ENCODE results near the gene CNKSR3. TPM values are rescaled to one million over a fixed set of nuclear protein-coding genes. Genes with fewer than 3 reads are reported as not detected.

CNKSR3 gene
- total RNA-seq, 1 donor from 2014 or later: 12.1 TPM

DNA sequence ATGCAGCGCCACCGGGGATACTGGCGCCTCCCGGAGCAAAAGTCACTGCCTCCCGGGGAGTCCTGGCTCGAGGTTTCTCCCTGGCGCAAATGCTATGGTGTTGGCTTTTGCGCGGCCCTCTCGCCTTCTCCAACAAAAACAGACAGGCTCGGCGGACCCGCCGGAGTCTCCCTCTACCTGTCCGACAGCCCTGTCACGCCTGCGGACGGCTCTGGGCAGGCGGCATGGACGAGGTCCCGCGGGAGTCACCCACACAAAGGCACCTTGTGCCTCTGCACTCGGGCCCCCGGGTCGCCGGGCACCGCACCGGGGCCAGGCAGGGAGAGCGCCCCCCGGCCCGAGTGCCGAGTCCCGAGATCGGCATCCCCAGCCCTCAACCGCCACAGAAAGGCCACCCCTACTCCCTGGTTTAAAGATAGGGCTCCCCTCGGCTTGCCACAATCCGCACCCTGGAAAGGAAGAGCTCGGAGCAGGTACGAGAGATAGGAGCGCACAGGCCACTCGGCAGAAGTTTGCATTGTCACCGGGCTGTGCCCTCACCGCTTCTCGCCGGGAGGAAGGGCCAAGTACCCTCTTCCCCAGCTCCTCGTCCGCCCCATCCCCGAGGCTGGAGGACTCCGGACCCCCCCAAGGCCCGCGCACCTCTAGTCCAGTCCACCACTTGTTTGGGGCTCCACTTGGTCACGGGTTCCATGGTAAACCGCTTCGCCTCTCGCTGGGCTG, 903 bp downstream of the CNKSR3 start:
- DNase-seq (ENCODE audit: low read depth): no peak
- TF ChIP-seq, protein P1, sequence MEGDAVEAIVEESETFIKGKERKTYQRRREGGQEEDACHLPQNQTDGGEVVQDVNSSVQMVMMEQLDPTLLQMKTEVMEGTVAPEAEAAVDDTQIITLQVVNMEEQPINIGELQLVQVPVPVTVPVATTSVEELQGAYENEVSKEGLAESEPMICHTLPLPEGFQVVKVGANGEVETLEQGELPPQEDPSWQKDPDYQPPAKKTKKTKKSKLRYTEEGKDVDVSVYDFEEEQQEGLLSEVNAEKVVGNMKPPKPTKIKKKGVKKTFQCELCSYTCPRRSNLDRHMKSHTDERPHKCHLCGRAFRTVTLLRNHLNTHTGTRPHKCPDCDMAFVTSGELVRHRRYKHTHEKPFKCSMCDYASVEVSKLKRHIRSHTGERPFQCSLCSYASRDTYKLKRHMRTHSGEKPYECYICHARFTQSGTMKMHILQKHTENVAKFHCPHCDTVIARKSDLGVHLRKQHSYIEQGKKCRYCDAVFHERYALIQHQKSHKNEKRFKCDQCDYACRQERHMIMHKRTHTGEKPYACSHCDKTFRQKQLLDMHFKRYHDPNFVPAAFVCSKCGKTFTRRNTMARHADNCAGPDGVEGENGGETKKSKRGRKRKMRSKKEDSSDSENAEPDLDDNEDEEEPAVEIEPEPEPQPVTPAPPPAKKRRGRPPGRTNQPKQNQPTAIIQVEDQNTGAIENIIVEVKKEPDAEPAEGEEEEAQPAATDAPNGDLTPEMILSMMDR (IDR thresholded peaks at IDR 0.05; ENCODE audit: insufficient read depth, low read length, poor library complexity, severe bottlenecking): no peak
- Histone ChIP-seq H3K27me3 (ENCODE audit: control insufficient read depth, insufficient read depth, low read length) (no peaks in the 10 kb centered on the region), H3K36me3 (ENCODE audit: control insufficient read depth, insufficient read depth, low read length) (no peaks in the 10 kb centered on the region), H3K4me3 (ENCODE audit: low read depth, low read length) (peak overlapping the region; percentile 70)

DNA sequence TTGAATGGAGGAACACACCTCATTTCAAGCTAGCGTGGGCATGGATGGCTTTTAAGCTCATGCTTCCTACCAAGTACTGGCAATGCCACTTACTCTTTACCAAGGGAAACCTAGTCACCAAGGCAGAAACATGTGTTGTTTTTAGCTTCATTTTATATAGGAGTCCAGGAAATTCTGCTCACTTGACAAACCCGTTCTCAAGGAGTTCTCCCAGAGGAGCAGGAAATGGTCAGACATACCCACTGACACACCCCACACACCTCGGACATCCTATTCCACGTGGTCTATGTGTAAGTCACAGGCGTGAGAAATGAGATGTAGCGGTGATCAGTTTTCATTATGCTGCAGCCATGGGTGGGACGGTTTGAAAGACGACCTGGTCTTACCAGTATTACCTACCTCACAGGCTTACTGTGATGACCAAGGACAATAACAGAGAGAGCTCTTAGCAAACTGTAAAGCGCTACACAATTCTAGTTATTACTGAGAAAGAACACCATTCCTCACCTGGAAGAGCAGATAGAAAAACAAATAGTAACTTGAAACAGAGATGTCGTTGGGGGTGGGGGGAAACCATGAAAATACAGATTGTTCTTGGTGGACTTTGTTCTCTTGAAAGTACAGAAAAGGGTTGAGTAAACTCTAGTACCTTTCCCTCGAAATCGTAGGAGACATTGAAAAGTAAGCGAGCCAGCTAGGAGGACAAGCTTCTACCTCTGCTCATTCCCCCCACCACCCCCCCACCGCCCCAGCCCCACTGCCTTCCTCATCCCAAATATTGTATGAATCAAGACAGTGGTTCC, 1.7 kb downstream of the CNKSR3 start:
- peak overlapping the region; percentile 70 for H3K4me3 ChIP-seq (ENCODE audit: low read depth, low read length)
- TF ChIP-seq, protein P1 (IDR thresholded peaks at IDR 0.05; ENCODE audit: insufficient read depth, low read length, poor library complexity, severe bottlenecking): no peak
- no peaks in the 10 kb centered on the region for H3K27me3 ChIP-seq (ENCODE audit: control insufficient read depth, insufficient read depth, low read length)
- DNase-seq (ENCODE audit: low read depth): no peak
- H3K36me3 ChIP-seq (ENCODE audit: control insufficient read depth, insufficient read depth, low read length): no peaks in the 10 kb centered on the region

DNA sequence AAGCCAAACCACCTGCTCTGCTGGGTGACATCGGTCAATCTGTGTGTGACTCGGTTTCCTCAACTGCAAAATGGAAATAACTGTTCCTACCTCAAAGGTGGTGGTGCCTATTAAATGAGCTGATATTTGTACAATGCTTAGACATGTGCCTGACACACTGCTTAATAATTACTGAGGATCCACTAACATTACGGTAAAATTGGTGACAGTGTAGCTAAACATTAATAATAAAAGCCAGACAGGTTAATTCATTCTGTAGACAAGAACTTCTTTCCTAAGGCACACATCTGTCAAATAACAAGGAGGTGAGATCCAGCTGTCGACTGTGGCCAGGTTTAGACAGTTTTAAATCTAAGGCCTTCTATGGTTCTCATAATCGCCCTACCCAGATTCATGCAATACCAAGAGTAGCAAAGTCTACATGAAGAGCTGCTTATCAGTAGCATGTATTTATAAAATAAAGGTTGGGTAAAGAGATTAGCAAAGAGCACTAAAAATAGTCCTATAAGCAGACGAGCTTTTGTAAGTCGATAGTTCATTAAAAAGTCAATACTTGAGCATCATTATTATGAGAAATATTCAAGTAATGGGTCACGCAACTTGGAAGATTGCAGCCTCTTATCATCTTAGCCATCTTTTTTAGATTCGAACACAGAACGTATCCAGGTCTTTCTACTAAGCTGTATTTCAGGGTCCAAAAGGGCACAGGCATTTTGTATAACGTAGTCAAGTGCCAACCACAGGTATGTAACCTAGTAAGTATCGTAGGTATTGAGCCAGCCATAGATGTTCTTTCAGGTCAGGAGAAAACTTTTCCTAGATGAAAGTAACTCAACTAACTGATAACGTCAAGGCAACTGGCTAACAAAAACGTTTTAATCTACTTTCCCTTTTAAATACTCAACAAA, 3.2 kb downstream of the CNKSR3 start:
- Histone ChIP-seq H3K4me3 (ENCODE audit: low read depth, low read length) (peak overlapping the region; percentile 70), H3K36me3 (ENCODE audit: control insufficient read depth, insufficient read depth, low read length) (no peaks in the 10 kb centered on the region), H3K27me3 (ENCODE audit: control insufficient read depth, insufficient read depth, low read length) (no peaks in the 10 kb centered on the region)
- TF ChIP-seq, protein P1 (IDR thresholded peaks at IDR 0.05; ENCODE audit: insufficient read depth, low read length, poor library complexity, severe bottlenecking): no peak
- no peak for DNase-seq (ENCODE audit: low read depth)

DNA sequence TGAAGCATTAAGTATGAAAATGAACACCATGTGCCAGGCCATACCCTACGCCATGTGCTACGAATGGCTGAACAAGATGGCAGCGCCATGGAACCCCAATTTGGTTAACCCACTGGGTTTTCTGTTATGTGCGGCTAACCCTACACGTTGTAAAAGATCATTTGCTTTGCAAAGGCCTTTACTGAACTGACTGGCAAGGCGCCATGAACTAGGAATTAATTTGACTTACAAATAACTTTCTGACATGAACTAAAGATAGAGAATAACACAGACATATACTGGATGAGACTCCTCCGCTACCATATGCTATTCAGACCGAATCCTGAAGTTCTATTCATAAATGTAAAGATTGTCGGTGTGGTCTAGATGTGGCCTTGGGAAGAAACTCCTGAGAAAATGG, 3.9 kb downstream of the CNKSR3 start:
- Histone ChIP-seq H3K27me3 (ENCODE audit: control insufficient read depth, insufficient read depth, low read length) (no peaks in the 10 kb centered on the region), H3K36me3 (ENCODE audit: control insufficient read depth, insufficient read depth, low read length) (no peaks in the 10 kb centered on the region), H3K4me3 (ENCODE audit: low read depth, low read length) (no peak overlapping the region)
- no peak for DNase-seq (ENCODE audit: low read depth)
- TF ChIP-seq, protein P1 (IDR thresholded peaks at IDR 0.05; ENCODE audit: insufficient read depth, low read length, poor library complexity, severe bottlenecking): no peak

DNA sequence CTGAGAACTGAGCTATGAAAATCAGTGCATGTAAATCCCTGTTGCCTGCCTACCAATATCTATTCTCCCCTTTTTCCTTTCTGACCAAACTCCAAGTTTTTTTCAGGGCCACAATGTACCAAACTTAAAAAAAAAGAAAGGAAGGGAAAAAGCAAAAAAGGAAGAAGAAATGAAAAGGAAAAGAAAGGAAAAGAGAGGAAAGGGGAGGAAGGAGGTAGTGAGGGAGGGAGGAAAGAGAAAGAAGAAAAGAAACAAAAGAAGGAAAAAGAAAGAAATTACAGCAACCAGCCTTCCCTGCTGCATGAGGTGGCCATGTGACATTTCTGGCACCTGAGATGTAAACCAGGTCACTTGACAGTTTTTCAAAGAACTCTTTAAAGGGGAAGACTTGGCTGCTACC, 4.4 kb downstream of the CNKSR3 start:
- H3K36me3 ChIP-seq (ENCODE audit: control insufficient read depth, insufficient read depth, low read length): no peaks in the 10 kb centered on the region
- DNase-seq (ENCODE audit: low read depth): no peak
- H3K4me3 ChIP-seq (ENCODE audit: low read depth, low read length): no peak overlapping the region
- TF ChIP-seq, protein P1 (IDR thresholded peaks at IDR 0.05; ENCODE audit: insufficient read depth, low read length, poor library complexity, severe bottlenecking): no peak
- no peaks in the 10 kb centered on the region for H3K27me3 ChIP-seq (ENCODE audit: control insufficient read depth, insufficient read depth, low read length)

Data from kidney epithelial cell (primary cell).